NCI-H146 treated with DMSO at 0.1 percent for 48 hours (cell line): ENCODE results near the gene PRKG1.

ENCODE experiments used
- DNase-seq: peaks from one replicate; lab custom pipeline; 2025; ENCODE audit not compliant: unreplicated experiment; lab: John Stamatoyannopoulos, UW

The PRKG1 gene

DNA sequence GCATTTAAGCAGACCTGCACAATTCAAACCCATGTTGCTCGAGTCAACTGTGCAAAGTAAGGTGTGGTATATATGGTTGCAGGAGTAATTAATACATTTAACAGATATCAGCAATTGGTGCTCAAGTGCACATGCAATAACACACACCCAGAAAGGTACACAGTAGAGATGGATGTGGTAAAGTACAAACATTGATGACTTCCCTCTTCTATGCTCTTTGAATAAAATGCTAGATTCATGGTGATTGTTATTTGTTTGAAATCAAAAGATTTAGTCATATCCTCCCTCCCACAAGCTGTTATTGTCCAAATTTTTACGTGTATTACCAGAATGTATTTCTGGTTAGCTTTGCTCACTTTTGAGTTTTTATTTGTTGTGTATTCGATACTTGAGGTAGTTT lies 887.1 kb downstream of the PRKG1 start:
- no peak for DNase-seq

DNA sequence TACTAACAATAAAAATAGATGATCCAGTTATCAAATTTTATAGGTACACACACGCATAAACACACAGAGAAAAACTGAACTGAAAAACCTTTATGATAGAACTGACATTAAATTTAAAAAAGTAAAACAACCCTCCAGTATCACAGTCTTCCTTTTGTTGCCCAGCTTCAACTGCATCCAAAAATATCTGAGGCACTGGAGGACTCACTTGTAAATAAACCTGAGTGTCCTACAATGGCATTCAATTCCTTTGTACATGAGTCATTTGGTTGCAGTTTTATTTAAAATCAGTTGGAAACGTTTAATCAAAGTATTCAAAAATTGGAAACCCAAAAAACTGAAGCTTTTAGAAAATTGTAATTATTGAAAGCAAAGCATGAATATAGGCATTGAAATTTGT lies 890.3 kb downstream of the PRKG1 start:
- no peak for DNase-seq

DNA sequence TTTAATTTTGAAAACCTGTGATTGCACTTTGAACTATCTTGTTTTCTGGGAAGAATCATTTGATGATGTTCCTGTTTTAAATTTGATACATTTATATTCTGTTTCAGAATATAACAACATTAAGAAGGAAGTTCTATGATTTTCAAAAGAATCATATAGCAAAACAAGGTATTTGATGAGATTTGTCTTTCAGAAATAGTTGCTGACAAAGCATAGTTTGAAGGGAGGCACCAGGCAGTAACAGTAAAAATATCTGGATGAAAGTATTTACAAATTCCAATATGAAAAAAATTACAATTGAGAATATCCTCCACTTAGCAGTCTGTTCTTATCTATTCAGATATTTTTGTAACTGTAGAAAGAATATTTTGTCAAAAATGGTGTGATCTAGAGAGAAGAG lies 891.2 kb downstream of the PRKG1 start:
- DNase-seq = no peak

DNA sequence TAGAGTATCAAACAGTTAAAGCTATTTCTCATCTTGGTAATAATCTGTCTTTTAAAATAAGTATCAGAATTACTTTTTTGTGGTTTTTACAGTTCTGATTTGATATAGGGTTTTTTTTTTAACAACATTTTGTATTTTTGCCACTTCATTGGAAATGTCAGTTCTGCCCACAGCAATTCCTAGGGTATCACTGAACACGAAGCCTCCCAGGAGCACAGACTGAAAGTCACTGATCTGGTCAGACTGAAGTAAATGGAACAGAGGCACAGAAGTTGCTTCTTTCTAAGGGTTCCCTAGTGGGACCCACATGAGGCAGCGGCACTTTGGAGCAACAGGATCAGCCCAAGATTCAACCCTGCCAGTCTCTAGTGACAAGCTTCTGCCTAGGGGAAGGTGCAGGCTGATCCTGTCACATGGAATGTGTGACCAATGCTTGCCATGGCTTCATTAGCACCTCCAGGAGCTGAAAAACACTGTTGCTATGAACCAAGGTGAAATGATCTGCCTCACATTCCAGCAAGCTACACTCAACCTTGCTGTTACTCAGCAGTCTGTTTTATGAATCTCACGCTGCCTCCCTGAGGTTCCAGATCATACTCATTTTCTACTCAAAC lies 898.6 kb downstream of the PRKG1 start:
- no peak for DNase-seq

DNA sequence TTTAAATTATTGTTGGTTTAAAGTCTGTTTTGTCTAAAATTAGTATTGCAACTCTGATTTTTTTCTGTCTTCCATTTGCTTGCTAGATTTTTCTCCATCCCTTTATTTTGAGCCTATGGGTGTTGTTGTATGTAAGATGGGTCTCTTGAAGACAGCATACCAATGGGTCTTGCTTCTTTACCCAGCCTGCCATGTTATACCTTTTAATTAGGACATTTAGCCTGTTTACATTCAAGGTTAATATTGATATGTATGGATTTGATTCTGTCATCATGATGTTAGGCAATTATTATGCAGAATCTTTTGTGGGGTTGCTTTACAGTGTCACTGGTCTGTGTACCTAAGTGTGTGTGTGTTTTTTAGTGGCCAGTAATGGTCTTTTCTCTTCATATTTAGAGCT lies 906.5 kb downstream of the PRKG1 start:
- no peak for DNase-seq

DNA sequence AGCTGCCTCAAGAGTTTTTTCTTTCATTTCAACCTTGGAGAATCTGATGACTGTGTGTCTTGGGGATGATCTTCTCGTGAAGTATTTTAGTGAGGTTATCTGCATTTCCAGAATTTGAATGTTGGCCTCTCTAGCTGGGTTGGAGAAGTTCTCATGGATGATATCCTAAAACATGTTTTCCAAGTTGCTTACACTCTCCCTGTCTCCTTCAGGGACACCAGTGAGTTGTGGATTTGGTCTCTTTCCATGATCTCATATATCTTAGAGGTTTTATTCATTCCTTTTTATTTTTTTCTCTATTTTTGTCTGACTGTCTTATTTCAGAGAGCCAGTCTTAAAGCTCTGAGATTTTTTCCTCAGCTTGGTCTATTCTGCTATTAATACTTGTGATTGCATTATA lies 907.4 kb downstream of the PRKG1 start:
- DNase-seq = no peak

DNA sequence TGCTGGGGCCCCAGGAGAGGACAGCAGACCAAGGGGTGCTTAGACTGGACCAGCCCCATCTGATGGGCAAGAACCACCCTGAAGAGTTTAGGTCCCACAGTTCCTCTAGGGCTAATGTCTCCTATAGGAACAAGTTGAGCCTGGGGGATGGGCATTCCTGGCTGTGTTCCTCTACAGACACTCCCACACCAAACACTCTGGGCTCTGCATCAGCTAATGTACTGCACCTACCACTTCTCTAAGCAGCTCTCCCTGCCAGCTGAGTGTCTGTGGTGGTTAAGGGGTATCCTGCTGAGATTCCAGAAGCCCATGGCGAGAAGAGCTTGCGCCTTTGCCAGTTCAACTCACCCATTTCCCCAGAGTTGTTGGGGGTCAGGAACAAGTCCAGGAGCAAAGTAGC lies 909.2 kb downstream of the PRKG1 start:
- no peak for DNase-seq

DNA sequence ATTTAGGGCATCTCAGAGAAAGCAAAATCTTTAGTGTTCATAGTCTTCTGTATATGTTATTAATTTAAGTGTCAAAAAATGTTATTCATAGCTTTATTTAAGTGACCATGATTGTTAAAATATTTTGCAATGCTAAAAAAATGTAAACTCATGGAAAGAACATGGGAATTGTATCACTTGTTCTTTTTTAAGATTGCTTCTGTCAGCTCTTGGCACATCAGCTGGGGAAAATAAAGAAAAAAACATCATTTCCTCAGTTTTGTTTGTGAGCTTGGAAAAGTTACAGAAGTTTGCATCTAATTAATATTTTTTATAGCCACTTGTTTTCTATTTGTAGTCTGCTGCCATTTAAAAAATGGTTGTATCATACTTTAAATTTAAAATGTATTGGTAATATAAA lies 911.0 kb downstream of the PRKG1 start:
- DNase-seq = no peak

DNA sequence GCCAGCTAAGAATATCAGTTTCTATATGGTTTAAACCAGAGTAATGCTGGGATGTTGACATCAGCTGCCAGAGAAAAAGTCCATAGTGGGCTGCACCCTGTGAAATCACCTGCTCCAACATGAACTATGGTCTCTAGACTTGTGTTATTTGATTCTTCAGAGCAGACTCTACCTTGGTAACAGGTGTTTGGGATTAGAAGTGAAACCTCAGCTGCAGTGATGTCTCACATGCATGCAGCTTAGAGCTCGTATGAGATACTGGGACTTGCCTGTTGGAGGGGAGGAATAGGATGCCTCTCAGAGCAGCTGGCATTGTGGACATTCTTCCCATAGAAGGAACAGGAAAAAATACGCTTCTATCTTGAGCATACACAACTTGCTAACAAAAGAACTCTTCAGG lies 912.2 kb downstream of the PRKG1 start:
- no peak for DNase-seq

DNA sequence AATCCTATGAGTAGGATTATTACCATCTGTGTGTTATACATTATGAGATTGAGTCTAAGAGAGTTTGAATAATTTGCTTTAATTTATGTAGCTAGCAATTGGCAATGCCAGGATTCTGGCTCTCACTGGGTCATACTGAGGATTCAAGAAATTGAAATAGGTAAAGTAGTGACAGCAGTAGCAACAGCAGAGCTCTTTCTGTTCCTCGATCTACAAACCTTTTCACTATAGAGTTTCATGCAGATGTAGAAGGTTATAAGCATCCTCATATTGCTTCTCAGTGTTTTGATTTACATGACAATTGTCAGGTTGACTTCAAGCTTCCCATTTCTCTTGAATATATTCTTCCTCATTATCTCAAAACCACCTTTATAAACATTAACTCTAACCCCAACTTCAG lies 919.2 kb downstream of the PRKG1 start:
- DNase-seq = no peak

DNA sequence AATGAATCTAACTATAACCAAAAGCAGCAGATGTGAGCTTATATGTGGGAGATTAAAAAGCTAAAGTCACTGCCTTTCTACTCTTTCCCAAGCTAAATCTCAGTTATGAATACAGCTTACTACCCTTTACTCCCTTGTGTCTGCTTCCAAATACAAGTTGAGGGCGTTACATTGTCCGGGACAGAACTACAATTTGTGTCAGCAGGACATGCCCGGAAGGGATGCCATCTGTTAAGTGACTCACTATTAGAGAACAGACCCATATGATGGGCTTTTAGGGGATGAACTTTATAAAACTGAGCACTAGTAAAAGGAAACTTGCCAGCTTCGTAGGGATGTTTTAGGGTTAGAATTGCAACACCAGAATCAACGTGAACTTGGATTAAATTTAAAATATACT lies 924.8 kb downstream of the PRKG1 start:
- DNase-seq = no peak

DNA sequence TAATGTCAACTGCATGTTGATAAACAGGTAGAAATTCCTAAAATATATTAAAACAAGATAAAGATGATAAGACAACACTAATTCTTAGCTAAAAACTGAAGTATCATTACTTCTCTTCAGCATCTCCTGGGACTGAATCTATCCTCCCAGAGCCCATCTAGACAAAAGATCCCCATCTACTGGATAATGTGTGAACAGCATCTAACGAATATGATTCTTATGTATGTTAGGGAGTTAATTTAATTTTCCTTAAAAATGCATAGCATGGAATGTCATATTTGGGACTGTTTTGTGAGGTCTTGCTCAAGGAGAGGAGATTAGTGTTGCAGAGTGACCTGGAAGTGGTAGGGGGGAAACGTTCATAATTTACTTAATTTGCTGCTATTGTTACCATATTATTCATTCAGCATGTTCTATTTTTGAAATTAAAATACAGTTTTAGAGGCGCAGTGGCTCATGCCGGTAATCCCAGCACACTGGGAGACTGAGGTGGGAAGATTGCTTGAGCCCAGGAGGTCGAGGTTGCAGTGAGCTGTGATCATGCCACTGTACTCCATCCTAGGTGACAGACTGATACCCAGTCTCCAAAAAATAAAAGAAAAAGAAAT lies 930.2 kb downstream of the PRKG1 start:
- DNase-seq = no peak

DNA sequence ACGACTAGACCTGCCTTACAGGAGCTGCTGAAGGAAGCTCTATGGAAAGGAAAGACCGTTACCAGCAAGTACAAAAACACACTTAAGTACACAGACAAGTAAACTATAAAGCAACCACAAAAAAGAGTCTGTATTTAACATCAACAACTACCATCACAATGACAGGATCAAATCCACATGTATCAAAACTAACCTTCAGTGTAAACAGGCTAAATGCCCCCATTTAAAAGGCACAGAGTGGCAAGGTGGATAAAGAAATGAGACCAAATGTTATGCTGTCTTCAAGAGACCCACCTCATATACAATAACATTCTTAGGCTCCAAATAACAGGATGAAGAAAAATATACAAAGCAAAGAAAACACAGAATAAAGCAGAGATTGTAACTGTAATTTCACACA lies 932.8 kb downstream of the PRKG1 start:
- no peak for DNase-seq

DNA sequence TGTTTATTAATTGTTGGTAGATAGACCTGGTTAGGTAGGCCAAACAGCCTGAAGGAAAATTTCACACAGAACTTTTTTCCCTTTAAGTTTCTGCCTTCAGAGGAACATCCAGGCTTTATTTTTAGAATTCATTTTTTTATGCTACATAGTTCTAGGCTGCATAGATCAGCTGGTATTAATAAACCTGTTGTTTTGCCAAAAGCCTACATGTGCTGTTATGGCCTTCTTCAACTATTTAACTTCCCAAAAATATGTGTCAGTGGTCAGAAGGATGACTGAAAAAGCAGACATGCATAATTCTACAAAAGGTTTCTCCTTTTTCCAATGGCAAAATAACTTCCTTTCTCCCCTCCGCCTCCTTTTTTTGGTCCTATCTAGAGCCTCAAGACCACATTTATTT lies 936.8 kb downstream of the PRKG1 start:
- no peak for DNase-seq

DNA sequence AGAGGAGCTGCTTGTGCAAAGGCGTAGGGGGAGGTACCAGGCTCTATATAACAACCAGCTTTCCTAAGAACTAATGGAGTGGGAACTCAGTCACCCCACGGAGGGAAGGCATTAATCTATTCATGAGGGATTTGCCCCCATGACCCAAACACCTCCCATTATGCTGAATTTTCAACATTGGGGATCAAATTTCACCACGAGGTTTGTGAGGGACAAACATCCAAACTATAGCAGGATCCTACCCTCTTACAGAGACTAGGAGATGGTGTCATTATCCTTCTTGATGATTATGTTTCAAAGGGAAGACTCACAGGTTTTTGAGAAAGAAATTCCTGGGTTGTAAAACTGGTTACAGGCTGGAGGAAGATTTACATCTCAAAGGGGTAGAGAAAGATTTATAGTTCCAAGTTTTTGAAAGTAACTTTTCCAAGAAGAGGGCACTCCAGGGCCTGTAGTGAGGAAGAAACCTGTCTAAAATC lies 944.8 kb downstream of the PRKG1 start:
- DNase-seq = no peak

DNA sequence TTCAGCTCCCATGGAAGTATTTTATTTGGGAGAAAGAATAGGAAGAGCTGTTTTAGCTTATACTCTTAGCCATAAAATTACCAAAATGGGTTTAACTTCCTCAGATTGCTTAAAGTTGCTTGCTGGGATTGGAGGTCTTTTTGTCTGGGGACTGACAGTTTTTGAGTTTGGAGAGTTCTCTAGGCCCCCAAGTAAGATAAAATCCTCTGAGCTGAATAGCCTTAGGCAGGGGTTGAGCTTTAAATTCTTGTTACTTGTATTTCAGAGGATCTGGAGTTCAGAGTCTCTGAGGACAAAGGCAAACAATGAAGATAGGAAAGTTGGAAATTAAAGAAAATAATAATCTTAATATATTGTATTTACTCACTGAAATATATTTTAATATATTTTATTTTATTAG lies 945.4 kb downstream of the PRKG1 start:
- no peak for DNase-seq

DNA sequence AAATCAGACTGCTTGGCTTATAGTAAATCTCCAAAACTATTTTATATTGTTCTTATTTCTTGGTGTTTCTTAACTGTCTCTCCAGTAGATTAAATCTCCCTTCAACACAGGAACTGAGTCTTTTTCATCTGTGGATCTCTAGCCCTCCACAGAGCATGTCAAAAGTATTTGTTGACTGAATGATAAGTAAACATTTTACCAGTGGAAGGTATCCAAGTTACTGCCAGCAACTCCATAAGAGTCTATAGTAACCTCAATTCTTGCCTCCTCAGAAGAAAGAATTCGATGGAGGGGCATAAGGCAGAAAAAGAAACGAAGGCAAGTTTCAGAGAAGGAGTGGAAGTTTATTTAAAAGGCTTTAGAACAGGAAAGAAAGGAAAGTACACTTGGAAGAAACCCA lies 945.9 kb downstream of the PRKG1 start:
- no peak for DNase-seq

DNA sequence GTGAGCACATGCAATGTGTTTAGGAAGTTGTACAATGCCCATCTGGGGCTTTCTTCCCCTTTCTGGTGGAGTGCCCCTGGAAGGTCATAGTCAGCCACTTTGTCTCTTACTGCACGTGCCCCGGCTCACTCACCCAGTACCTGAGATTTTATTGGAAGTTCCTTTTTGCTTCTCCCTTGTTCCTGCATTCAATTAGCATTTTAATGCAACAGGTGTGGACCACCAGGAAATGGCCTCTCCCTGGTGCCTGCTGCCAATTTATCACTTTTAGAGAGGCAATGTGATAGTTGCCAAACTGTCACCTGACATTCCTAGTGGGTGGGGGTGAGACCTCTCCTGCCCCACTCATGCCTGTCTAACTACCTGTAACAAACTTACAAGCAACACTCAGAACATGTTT lies 946.4 kb downstream of the PRKG1 start:
- no peak for DNase-seq

DNA sequence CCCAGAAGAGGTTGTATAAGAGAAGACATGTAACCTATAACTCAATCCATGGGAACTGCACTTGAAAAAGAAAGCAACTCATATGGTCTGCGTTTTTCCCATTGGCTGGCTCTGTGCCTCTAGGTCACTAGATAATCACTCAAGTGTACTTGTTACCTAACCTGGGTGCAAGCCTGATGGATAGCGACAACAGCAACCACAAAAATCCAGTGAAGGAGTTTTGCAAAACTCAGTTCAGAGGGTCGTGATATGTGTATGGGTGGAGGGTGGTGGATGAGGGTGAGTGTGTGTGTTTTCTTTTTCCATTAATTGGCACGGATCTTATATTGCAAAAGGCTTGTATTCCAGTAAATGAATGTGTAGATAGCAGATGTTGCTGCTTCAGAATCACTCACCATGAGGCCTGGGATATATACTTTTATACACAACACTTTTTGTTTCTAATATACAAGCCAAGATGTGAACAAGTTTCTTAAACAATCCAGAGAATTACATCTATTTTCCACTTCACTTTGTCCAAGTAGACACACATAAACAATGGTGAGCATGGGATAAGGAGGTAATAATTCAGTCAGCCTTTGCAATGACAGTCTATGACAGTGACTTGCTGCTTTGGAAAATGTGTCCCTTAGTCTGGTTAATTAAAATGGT lies 952.9 kb downstream of the PRKG1 start:
- DNase-seq = no peak

DNA sequence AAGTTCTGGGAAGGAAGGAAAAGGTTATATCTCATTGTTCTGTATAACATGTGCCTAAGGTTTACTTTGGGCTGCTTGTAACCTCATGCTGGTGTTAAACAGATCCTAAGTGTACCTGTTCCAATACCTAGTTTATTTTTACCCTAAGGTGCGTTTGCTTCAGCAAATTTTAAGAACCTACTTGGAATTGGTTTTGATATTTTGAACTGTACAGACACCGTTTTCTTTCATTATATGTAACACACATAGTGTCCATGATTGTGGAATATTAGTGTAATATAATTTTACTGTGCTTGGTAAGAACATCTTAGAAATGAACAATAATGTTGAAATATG lies 954.2 kb downstream of the PRKG1 start:
- no peak for DNase-seq

DNA sequence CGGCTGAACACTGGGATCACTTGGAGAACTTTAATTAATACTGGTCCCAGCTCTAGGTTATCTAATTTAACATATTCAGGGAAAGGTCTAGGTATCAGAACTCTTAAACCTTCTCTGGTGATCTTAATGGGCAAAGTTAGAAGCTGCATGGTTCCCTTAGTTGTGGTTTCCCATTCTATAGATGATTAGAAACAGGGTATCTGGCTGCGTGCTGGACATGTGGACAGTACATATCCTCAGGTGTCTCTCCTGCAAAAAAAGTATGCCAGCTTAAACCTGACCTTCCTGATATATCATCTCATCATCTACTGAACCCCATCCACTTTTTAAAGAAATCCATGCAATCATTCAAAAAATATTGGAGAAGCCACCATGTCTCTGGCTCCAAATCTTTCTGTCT lies 955.3 kb downstream of the PRKG1 start:
- no peak for DNase-seq

DNA sequence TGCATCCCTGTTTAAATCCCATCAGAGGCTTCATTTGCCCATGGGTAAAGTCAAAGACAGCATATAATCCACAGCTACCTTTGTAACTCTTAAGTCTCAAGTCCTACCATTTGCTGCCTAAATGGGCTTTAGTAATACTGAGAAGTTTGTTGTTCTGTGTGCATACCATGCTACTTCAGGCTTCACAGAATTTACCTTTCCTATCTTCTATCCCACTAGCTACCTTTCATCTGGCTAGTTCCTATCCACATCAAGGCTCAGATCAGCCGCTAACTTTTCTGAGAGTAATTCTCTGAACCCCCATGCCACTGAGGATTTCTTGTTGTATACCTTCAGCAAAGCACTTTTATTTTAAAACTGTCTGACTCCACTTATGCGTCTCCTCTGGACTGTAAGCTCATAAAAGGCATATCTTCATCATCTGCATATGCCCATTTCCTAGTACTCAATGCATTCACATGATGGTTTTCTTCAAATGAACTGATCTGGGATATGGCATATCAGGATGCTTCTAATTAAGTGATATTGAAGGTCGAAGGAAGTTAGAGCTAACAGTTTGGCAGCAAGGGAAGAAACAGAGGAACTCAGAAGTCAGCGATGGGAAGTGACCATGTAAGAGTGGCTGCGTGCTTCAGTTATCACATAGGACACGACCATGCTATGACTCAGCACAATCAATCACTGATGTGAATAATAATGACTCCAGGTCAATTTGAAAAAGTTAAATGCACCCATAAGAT lies 955.9 kb downstream of the PRKG1 start:
- DNase-seq = no peak
